ENCODE results near the gene AKIRIN1. TPM values are rescaled to one million over a fixed set of nuclear protein-coding genes. Genes with fewer than 3 reads are reported as not detected.

The AKIRIN1 gene
- total RNA-seq, 1 donor from 2014 or later = 130 TPM

DNA sequence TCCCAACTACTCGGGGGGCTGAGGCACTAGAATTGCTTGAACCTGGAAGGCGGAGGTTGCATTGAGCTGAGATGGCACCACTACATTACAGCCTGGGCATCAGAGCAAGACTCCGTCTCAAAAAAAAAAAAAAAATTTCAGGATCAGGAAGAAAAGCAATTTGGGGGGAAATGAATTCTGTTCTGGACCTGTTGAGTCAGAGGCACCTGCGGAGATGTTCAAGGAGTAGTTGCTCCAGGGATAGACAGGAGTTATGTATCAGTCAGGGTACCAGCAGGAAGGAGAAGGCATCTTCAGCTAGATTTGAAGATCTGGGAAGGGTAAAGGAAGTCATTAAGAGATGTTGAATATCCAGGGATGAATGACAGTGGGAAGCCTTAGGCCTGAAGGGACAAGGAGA, 46.5 kb upstream of the AKIRIN1 start:
- Histone ChIP-seq H3K27me3 (no peaks in the 10 kb centered on the region), H3K4me1 (no peaks in the 10 kb centered on the region), H3F3A (ENCODE audit: low read depth) (no peaks in the 10 kb centered on the region), H3K27ac (no peak overlapping the region), H4K20me1 (ENCODE audit: low read depth) (no peaks in the 10 kb centered on the region), H3K79me2 (ENCODE audit: low read depth) (no peaks in the 10 kb centered on the region), H2AFZ (replicated peaks) (no peak overlapping the region), H3K9me3 (ENCODE audit: low read depth) (no peaks in the 10 kb centered on the region), H3K4me2 (no peak overlapping the region), H3K4me3 (no peak overlapping the region), H3K9ac (no peak overlapping the region), H3K36me3 (no peaks in the 10 kb centered on the region)
- peaks cover 2% of the 10 kb centered on the region for H3K9me3 Mint-ChIP-seq
- TF ChIP-seq EZH2 (IDR thresholded peaks at IDR 0.05) (no peak), EZH2phosphoT487 (IDR thresholded peaks at IDR 0.05) (no peak)
- TF ChIP-seq, protein P1, sequence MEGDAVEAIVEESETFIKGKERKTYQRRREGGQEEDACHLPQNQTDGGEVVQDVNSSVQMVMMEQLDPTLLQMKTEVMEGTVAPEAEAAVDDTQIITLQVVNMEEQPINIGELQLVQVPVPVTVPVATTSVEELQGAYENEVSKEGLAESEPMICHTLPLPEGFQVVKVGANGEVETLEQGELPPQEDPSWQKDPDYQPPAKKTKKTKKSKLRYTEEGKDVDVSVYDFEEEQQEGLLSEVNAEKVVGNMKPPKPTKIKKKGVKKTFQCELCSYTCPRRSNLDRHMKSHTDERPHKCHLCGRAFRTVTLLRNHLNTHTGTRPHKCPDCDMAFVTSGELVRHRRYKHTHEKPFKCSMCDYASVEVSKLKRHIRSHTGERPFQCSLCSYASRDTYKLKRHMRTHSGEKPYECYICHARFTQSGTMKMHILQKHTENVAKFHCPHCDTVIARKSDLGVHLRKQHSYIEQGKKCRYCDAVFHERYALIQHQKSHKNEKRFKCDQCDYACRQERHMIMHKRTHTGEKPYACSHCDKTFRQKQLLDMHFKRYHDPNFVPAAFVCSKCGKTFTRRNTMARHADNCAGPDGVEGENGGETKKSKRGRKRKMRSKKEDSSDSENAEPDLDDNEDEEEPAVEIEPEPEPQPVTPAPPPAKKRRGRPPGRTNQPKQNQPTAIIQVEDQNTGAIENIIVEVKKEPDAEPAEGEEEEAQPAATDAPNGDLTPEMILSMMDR (IDR thresholded peaks at IDR 0.05) = no peak
- DNase-seq (ENCODE audit: low spot score) = no peak
- H3K4me1 Mint-ChIP-seq = peaks cover 3% of the 10 kb centered on the region
- H3K27me3 Mint-ChIP-seq (ENCODE audit: insufficient read depth, low read depth) = no peaks in the 10 kb centered on the region
- no peak overlapping the region for H3K4me3 Mint-ChIP-seq
- no peaks in the 10 kb centered on the region for H3K36me3 Mint-ChIP-seq
- no peak overlapping the region for H3K27ac Mint-ChIP-seq

DNA sequence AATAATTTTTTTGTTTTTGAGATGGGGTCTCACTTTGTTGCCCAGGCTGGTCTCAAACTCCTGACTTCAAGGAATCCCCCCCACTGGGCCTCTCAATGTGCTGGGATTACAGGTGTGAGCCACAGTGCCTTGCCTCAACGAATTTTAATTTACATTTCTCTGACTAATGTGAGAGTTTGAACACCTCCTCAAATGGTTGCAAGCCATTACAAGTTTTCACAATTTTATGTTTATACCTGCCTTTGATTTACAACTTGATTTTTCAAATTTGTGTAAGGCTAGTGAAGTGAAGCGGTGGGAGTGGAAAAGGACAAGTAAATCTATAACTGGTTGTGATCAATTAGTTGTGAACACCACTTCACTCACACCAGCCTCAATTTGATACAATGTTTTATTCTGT, 40.5 kb upstream of the AKIRIN1 start:
- H3K79me2 ChIP-seq (ENCODE audit: low read depth) = no peaks in the 10 kb centered on the region
- Mint-ChIP-seq H3K27ac (no peak overlapping the region), H3K9me3 (peaks cover 6% of the 10 kb centered on the region), H3K4me1 (peaks cover 8% of the 10 kb centered on the region), H3K36me3 (no peaks in the 10 kb centered on the region), H3K4me3 (no peak overlapping the region), H3K27me3 (ENCODE audit: insufficient read depth, low read depth) (no peaks in the 10 kb centered on the region)
- TF ChIP-seq EZH2phosphoT487 (IDR thresholded peaks at IDR 0.05) (no peak), EZH2 (IDR thresholded peaks at IDR 0.05) (no peak)
- TF ChIP-seq, protein P1 (IDR thresholded peaks at IDR 0.05) = no peak
- H3K9ac ChIP-seq = no peak overlapping the region
- H3K4me3 ChIP-seq = no peak overlapping the region
- H3K36me3 ChIP-seq = no peaks in the 10 kb centered on the region
- H3K4me2 ChIP-seq = no peak overlapping the region
- H4K20me1 ChIP-seq (ENCODE audit: low read depth) = no peaks in the 10 kb centered on the region
- no peaks in the 10 kb centered on the region for H3K4me1 ChIP-seq
- H3F3A ChIP-seq (ENCODE audit: low read depth) = peaks cover 10% of the 10 kb centered on the region
- no peaks in the 10 kb centered on the region for H3K9me3 ChIP-seq (ENCODE audit: low read depth)
- no peak overlapping the region for H3K27ac ChIP-seq
- no peaks in the 10 kb centered on the region for H3K27me3 ChIP-seq
- no peak overlapping the region for H2AFZ ChIP-seq (replicated peaks)
- DNase-seq (ENCODE audit: low spot score) = no peak

DNA sequence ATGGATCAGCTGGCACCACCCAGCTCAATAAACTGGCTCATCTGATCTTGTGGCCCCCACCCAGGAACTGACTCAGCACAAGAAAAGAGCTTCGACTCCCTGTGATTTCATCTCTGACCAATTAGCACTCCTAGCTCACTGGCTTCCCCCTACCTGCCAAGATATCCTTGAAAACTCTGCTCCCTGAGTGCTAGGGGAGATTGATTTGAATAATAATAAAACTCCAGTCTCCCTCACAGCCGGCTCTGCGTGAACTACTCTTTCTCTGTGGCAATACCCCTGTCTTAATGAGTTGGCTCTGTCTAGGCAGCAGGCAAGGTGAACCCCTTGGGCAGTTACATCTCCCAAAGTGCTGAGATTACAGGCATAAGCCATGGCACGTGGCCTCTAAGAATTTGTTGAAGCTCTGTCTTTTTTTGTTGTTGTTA, 37.6 kb upstream of the AKIRIN1 start:
- peak; percentile 16 for DNase-seq (ENCODE audit: low spot score)

More for the DNA sequence above, 37.6 kb upstream of the AKIRIN1 start:
- H3K27me3 Mint-ChIP-seq (ENCODE audit: insufficient read depth, low read depth) = no peaks in the 10 kb centered on the region
- H2AFZ ChIP-seq (replicated peaks) = peak overlapping the region; percentile 3
- no peaks in the 10 kb centered on the region for H3K36me3 Mint-ChIP-seq
- no peak overlapping the region for H3K9ac ChIP-seq
- H3K27ac ChIP-seq = no peak overlapping the region
- H3K36me3 ChIP-seq = no peaks in the 10 kb centered on the region
- peaks cover 4% of the 10 kb centered on the region for H3K9me3 Mint-ChIP-seq
- no peaks in the 10 kb centered on the region for H3K4me1 ChIP-seq
- H3K4me2 ChIP-seq = no peak overlapping the region
- no peak overlapping the region for H3K4me3 Mint-ChIP-seq
- H3K27me3 ChIP-seq = no peaks in the 10 kb centered on the region
- H4K20me1 ChIP-seq (ENCODE audit: low read depth) = no peaks in the 10 kb centered on the region
- no peaks in the 10 kb centered on the region for H3K9me3 ChIP-seq (ENCODE audit: low read depth)
- no peak for TF ChIP-seq EZH2phosphoT487 (IDR thresholded peaks at IDR 0.05)
- TF ChIP-seq EZH2 (IDR thresholded peaks at IDR 0.05) = no peak
- TF ChIP-seq, protein P1 (IDR thresholded peaks at IDR 0.05) = no peak
- H3K79me2 ChIP-seq (ENCODE audit: low read depth) = no peaks in the 10 kb centered on the region
- peaks cover 10% of the 10 kb centered on the region for H3F3A ChIP-seq (ENCODE audit: low read depth)
- H3K4me1 Mint-ChIP-seq = peaks cover 8% of the 10 kb centered on the region
- H3K27ac Mint-ChIP-seq = peak overlapping the region; percentile 61
- no peak overlapping the region for H3K4me3 ChIP-seq

All from neural progenitor cell (in vitro differentiated cells).